Measurements from ENCODE around the gene HTR2A.

DNA sequence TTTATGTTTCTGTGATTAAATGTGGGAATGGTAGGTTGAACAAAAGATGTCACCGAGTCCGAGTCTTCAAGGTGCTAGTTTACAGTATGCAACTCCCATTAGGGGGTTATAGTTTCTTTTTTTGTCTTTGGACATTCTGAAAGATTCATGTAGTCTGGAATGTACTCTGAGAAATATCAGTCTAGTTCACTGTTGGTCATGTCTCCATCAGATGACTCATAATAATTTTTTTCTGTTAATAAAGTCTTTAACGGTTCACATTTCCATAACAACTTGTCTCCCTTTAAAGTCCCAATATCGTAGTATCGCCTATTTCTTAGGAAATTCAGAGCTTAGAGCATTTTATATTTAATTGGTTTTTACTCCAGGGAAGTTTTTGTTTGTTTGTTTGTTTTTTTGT is 86.4 kb downstream of the HTR2A start:
- TF ChIP-seq, protein P1, sequence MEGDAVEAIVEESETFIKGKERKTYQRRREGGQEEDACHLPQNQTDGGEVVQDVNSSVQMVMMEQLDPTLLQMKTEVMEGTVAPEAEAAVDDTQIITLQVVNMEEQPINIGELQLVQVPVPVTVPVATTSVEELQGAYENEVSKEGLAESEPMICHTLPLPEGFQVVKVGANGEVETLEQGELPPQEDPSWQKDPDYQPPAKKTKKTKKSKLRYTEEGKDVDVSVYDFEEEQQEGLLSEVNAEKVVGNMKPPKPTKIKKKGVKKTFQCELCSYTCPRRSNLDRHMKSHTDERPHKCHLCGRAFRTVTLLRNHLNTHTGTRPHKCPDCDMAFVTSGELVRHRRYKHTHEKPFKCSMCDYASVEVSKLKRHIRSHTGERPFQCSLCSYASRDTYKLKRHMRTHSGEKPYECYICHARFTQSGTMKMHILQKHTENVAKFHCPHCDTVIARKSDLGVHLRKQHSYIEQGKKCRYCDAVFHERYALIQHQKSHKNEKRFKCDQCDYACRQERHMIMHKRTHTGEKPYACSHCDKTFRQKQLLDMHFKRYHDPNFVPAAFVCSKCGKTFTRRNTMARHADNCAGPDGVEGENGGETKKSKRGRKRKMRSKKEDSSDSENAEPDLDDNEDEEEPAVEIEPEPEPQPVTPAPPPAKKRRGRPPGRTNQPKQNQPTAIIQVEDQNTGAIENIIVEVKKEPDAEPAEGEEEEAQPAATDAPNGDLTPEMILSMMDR (IDR thresholded peaks at IDR 0.05): no peak
- TF ChIP-seq, protein P2, sequence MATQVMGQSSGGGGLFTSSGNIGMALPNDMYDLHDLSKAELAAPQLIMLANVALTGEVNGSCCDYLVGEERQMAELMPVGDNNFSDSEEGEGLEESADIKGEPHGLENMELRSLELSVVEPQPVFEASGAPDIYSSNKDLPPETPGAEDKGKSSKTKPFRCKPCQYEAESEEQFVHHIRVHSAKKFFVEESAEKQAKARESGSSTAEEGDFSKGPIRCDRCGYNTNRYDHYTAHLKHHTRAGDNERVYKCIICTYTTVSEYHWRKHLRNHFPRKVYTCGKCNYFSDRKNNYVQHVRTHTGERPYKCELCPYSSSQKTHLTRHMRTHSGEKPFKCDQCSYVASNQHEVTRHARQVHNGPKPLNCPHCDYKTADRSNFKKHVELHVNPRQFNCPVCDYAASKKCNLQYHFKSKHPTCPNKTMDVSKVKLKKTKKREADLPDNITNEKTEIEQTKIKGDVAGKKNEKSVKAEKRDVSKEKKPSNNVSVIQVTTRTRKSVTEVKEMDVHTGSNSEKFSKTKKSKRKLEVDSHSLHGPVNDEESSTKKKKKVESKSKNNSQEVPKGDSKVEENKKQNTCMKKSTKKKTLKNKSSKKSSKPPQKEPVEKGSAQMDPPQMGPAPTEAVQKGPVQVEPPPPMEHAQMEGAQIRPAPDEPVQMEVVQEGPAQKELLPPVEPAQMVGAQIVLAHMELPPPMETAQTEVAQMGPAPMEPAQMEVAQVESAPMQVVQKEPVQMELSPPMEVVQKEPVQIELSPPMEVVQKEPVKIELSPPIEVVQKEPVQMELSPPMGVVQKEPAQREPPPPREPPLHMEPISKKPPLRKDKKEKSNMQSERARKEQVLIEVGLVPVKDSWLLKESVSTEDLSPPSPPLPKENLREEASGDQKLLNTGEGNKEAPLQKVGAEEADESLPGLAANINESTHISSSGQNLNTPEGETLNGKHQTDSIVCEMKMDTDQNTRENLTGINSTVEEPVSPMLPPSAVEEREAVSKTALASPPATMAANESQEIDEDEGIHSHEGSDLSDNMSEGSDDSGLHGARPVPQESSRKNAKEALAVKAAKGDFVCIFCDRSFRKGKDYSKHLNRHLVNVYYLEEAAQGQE (IDR thresholded peaks at IDR 0.05; ENCODE audit: insufficient read depth in 1 of 2, low read depth in 2 of 2, low read length in 1 of 2): no peak
- no peak for TF ChIP-seq POLR2AphosphoS5 (IDR thresholded peaks at IDR 0.05; ENCODE audit: low read depth, low read length)
